Hematopoietic multipotent progenitor cell treated with erythropoietin and hydrocortisone succinate and interleukin-3 and kit ligand, for 4 days (in vitro differentiated cells): ENCODE data around the gene DOCK11.
"Not testable (repeated sequence)": the region's sequence is repeated elsewhere in the genome, so short reads cannot be mapped to it uniquely, and the experiment has no call there.

Experiments used
- DNase-seq: peaks from one replicate; pipeline ENCODE4 v3.0.0-alpha.2; 2015

DOCK11 gene

DNA sequence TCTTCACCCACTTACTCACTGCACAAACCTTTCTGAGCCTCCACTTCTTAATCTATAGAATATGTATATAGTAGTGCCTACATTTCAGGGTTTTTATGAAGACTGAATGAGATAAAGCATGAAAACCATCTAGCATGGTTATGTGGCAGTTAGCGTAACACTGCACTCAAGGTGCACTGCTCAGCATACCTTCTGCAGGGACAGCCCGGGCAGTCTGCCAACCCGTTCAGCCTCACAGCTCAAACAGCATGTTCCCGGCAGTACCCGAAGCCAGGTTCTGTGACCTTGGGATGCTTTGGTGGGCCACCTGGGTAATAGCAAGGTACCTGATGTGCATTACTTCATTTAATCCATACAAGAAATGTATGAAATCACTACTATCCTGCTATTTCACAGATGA is 81.4 kb downstream of the DOCK11 start:
- DNase-seq, result no peak

DNA sequence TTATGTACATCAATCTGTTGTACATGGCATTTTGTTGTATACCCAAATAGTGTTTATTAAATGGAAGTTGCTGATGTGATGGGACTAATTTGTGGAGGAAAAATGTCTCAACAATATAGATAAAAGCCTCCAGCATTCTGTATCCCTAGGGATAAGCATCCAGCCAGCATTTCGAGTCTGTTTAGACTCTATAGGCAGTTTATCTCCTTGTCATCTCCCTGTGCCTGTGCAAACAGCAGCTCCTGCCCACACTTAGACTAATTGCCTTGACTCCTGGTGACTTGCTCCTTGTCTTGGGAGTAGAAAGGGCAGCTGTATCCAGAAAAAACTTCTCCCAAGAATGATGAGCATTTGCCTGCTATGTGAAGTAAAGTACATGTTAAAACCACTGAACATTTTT is 83.8 kb downstream of the DOCK11 start:
- no peak for DNase-seq

DNA sequence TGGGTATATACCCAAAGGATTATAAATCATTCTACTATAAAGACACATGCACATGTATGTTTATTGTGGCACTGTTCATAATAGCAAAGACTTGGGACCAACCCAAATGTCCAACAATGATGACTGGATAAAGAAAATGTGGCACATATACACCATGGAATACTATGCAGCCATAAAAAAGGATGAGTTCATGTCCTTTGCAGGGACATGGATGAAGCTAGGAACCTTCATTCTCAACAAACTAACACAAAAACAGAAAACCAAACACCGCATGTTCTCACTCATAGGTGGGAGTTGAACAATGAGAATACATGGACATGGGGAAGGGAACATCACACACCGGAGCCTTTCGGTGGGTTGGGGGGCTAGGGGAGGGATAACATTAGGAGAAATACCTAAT is 87.3 kb downstream of the DOCK11 start:
- not testable (repeated sequence) for DNase-seq

DNA sequence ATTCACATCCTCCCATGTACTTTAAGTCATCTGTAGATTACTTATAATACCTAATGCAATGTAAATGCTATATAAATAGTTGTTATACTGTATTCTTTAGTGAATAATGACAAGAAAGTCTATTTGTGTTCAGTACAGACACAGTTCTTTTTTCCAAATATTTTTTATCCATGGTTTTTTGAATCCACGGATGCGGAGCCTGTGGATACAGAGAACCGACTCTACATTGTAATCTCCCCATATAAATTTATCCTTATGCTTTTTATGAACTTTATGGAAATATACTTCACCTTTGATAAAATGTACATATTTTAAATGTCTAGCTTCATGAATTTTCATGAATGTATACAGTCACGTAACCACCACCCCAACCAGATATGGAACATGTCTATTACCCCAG is 88.2 kb downstream of the DOCK11 start:
- DNase-seq, result no peak

DNA sequence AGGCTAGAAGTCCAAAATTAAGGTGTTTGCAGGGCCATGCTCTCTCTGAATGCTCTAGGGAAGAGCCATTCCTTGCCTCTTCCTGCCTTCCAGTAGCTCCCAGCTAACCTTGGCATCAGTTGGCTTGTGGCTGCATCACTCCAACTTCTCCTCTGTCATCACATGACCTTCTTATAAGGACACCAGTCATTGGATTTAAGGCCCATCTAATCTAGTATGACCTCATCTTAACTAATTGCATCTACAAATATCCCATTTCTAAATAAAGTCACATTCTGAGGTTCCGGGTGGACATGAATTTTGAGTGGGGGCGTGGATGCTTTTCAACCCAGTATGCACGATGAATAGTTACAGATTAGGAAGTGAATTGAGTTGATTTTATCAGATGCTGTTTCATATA is 89.7 kb downstream of the DOCK11 start:
- DNase-seq, result no peak

DNA sequence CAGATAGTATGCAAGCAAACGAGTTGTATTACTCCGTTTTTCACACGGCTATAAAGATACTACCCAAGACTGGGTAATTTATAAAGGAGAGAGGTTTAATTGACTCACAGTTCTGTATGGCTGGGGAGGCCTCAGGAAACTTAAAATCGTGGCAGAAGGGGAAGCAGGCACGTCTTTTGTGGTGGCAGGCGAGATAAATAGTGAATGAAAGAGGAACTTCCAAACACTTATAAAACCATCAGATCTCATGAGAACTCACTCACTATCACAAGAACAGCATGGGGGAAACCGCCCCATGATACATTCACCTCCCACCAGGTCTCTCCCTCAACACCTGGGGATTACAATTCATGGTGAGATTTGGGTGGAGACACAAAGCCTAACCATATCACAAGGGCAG is 90.6 kb downstream of the DOCK11 start:
- peak; percentile 59 for DNase-seq

DNA sequence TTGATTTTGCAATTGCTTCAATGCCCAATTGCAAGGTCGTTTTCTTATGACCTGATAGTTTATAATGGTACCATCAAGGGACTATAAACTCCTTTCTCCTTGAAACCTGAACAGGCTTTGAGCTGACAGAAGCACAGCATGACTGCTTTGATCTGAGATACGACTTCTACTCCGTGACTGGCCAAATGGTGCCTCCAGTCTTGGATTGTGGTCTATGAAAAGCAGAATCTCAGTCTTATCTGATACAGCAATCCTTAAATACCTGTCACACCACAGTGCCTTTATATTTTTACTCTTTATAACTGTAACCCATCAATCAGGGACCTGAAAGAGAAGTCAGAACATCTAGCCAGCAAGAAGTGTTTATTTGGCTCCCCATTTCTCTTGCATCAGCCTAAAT is 93.1 kb downstream of the DOCK11 start:
- DNase-seq, result no peak

DNA sequence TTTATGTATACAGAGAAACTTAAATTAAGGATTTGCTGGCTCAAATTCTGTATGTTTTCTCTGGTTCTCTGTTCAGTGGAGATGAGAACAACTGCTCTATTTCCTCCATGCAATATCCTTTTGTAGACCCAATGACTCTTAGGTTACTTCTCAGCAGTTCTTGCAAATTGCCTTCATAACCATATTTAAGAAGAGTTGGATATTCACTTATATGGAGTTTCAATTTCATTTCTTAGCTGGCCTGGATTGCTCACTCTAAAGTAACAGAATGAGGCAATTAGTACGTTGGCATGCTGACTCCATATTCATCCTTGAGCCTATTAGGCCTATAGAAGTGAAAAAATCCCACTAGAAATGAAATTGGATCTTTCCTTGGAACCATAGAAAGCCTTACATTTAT is 93.6 kb downstream of the DOCK11 start:
- DNase-seq, result no peak

DNA sequence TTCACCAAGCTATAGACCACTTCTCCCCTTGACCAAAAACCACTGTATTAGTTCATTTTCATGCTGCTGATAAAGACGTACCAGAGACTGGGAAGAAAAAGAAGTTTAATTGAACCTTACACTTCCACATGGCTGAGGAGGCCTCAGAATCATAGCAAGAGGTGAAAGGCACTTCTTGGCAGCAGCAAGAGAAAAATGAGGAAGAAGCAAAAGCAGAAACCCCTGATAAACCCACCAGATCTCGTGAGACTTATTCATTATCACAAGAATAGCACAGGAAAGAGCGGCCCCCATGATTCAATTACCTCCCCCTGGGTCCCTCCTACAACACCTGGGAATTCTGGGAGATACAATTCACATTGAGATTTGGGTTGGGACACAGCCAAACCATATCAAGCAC is 97.8 kb downstream of the DOCK11 start:
- peak; percentile 34 for DNase-seq

DNA sequence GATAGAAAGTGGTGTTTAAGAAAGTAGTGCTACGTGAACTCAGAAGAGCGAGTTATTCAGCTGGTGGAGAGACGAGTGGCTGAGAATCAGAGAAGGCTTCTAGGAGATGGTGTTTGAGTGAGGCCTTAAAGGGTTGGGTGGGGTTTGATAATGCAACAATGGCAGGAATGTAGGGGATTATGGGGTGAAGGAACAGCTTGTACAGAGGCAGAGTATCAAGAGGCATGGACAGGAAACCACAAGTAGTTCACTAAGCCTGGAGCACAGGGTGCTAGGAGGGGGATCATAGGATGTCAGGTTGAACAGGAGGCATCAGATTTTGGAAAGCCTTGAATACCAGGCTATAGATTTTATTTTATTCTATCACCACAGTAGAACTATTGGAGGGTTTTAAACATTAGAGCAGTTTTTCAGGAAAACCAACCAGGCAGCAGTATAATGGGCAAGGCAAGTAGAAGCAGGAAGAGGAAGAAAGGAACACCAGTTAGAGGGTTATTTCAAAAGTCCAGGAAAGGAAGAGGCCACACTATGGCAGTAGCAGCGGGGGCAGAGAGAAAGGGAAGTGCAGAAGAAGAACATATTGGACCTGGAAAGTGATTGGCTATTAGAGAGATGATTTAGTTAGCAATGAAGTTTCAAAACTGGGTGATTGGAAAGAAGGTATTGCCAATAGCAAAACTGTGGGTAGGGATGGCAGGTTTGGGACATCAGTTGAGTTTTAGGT is 99.2 kb downstream of the DOCK11 start:
- DNase-seq, result no peak

DNA sequence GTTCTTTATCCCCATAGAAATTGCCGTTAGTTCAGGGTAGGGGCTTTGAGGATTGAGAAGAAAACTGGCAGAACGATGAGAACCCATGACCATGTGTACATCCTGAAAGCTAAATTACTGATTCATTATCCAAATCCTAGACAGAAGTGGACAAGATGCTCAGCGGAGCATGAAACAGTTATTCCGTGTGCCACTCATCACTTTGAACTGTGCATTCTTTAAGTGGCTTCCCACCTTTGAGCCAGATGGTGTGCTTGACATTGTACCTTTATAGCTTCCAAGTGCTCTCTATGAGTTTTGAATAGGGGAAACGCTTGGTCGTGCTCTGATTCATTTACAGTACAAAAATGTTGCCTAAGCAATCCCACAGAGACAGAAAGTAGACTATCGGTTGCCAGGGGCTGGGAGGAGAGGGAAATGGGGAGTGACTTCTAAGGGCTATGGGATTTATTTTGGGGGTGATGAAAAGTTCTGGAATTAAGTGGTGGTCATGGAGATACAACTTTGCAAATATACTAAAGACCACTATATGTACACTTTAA is 100.0 kb downstream of the DOCK11 start:
- no peak for DNase-seq

DNA sequence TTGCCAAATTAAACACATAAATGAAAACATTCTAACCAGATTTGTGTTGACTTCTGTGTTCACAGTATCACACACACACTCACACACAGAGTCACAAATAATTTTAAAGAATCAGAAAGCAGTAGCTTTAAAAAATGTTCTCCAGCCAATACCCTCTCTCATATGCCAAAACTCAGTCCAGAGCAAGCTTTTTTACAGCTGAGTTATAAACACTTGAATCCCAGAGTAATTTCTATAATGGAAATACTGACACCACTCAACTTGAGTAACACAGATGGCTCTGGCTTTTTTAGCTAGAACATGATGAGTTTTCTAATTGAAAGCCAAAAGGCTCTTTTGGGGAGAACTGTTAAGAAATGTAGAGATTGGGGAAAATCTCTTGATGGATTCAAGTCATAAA is 100.8 kb downstream of the DOCK11 start:
- DNase-seq, result no peak

DNA sequence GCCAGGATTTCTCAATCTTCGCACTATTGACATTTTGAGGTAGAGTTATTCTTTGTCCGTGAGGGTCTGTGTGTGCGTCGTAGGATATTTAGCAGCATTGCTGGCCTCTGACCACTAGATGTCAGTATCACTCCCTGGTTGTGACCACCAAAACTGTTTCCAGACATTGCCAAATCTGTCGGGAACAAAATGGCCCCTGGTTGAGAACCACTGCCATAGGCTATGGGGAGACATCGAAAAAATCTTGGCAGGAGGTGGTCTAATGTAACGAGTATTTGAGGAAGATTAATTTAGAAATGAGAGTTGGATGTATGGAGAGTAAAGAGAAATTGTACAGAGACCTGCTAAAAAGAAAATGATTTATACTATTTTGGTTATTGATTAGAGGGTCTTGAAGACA is 108.4 kb downstream of the DOCK11 start:
- peak; percentile 77 for DNase-seq

DNA sequence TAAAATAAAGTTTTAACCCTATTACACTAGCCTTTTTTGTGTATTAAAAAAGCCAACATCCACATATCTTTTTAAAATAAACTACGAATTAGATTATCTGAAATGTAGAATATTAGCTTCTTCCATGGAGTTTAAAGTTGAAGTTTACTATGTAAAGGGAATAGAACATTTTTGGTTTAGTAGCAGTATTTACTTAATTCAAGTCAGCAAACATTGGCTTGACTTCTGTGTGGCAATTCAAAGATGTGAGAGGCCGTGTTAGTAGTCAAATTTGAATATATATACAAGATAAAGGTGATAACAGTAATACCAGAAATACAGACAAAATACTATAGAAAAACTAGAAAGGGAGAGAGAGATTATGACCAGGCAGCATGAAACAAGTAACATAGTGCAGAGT is 116.7 kb downstream of the DOCK11 start:
- no peak for DNase-seq

DNA sequence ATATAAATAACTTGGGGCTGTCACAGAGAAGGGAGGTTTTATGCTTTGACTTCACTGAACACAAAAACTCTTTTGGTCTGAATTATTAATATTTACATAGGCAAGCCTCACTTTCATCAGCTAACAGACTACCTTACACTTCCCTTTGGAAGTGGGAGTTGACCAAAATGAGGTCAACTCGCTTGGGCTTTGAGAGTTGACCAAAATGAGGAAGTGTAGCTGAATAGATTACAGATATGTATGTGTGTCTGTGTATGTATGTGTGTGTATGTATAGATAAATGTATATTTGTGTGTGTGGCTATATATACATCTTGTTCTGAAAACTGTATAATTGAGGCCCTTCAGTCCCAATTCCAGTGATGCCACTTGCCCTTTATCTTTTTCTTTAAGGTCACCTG is 118.5 kb downstream of the DOCK11 start:
- DNase-seq, result peak; percentile 77

DNA sequence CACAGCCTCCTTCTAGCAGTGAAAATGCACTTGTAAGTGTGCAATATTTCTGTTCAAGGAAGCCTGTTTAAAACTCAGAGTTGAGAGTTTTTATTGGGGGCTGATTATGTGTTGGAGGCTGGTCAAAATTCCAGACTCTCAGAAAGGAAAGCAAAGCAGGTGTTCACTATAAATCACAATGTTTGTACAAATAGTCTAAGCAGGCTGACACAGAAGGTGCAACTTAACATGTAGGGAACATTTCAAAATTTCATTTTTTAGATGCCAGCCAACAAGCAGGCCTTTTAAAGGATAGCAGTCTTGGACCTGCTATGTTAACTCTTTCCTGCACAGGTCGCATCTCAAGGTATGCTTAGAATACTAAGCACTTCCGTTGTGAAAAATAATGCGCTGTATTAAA is 119.5 kb downstream of the DOCK11 start:
- DNase-seq, result no peak

DNA sequence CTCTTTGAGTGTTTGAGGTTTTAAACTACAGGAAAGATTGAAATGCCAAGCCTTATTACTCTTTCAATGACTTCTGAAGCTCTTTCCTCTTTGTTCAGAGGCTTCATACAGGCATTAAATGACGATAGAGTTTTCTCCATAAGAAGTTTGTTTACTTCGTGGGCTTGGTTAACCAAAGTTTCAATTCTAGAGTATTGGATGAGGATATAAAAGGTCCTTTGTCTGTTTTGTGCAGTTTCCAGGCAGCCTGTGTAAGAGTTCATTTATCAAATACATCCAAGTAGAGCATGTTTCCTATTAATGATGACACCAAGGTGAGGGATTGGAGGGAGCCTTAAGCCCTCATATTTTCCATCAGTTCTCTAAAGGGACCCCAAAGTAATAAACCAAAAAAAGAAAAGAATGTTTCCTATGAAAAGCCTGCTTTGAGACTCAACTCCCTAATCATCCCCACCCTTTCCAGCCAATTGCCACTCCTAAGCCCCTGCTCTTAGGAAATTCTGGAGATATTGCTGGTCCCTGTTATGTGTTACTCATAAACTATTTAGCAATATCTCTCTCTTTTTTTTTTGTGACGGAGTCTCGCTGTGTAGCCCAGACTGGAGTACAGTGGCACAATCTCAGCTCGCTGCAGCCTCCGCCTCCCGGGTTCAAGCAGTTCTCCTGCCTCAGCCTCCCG is 125.6 kb downstream of the DOCK11 start:
- DNase-seq, result no peak

DNA sequence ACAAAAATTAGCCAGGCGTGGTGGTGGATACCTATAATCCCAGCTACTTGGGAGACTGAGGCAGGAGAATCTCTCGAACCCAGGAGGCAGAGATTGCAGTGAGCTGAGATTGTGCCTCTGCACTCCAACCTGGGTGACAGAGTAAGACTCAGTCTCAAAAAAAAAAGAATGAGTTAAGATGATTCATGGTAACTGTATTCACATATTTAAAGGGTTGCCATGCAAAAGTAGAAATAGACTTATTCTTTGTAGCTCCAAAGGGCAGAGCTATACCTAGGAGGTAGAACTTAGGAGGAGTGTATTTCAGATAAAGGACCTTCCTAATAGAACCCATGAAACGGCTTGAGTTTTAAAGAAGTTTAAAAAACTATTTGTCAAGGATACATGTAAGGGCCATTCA is 127.4 kb downstream of the DOCK11 start:
- DNase-seq, result no peak

DNA sequence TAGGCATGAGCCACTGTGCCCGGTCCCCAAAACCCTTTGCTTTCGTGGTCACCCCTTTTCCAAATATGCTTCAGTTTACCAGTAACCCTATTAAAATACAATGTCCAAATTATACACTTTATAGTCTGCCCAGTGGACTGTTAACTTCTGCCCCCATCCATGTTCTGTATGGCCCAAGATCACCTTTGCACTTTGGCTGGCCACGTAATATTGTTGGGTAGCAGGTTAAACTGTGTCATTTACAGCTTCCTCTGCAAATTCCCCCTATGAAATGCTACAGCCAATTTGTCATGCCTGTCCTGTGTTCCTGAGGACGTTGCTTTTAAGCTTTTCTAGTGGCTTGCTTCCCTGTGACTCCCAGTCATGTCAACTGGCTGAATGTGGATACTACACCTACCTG is 130.7 kb downstream of the DOCK11 start:
- DNase-seq, result no peak

DNA sequence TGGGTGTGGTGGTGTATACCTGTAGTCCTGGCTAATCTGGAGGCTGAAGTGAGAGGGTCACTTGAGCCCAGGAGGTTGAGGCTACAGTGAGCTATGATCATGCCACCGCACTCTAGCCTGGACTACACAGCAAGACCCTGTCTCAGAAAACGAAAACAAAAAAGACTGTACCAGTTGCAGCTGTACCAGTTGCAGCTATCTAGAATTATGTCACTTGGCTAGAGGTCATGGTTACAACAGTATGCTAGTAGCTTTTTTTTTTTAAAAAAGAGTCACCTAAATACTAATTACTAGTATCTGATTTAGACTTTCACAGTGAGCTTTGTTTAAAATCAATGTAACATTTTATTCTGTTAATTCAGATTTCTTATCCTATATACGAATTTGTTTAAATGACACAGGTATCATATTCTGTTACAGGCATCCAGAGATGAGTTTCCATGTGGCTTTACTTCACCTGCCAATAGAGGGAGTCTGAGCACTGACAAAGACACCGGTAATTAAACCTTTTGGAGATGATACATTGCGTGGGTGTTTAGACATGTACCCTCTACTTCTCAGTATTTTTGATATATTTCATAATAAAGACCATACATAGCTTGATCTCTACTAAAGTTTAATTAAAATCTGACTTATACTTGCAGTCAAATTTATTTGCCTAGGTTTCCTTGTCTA is 131.6 kb downstream of the DOCK11 start:
- peak; percentile 53 for DNase-seq

DNA sequence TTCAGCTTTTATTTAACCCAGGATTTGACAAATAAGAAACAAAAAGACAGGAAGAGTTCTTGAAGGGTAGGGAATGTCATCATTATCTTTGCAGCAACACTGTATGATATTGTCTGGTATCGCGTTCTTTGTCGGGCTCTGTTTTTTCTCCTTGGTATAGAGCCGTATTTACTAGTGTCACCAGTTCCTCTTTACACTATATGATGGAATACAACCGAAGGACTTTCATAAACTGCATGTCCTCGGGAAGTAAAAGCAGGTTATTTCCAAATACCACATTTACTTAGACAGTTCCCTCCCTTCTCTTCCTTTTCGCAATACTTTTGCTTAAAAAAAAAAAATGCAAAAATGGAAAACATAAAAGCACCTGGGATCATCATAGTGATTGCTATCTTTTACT is 135.2 kb downstream of the DOCK11 start:
- DNase-seq, result peak; percentile 44

DNA sequence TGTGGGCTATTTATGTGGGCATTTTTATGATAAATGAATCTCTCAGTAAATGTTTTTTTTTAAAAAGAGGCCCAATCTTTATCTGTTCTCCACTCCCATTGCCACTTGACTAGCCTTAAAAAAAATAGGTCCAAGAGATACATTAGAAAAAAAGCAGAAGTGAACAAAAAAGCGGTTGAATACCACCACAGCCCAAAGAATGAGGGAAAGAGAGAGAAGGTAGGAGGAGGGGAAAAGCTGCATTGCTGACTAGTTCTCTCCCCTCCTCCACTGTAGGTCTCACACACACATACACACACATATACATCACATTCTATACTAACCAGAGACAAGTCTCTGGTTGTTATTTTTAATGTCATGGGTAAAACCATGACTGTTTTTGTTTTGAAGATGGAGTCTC is 136.0 kb downstream of the DOCK11 start:
- peak; percentile 86 for DNase-seq

DNA sequence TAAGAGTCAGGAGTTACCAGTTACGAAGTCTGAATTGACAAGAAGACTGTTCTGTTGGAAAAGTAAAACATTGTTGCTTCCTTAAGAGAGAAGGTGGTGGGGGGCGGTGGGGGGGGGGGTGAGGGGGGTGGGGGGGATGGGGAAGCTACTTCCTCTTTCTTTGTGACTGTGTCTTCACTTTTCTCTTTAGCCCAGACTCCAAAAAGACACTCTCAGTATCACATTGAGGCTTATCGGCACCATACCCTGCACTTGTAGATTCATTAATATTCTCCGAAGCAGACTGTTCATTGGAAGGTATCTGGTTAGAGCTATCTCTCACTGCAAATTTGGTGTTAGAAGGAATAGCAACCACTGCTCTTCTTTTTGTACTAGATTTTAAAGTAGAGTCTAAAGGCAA is 137.2 kb downstream of the DOCK11 start:
- DNase-seq, result peak; percentile 81

DNA sequence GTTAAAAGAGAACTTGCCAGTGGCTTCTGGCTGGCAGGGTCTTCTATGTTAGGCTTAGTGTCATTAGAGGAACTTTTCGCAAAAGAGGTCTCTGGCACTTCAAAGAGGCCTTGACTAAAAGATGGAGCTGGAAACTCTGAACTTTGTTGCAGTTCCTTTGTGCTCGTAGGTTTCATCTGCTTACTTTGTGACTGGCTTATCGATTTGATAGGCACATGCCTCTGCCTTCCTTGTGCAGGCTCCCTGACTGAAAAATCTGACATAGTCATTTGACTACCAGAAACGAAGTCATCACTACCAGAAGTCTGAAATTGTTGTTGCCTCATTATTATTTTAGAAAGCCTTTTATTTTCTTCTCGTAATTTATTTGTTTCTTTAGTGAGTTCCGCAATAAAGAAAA is 137.9 kb downstream of the DOCK11 start:
- no peak for DNase-seq
